Measurements from ENCODE around the gene MORN1.

MORN1 gene

DNA sequence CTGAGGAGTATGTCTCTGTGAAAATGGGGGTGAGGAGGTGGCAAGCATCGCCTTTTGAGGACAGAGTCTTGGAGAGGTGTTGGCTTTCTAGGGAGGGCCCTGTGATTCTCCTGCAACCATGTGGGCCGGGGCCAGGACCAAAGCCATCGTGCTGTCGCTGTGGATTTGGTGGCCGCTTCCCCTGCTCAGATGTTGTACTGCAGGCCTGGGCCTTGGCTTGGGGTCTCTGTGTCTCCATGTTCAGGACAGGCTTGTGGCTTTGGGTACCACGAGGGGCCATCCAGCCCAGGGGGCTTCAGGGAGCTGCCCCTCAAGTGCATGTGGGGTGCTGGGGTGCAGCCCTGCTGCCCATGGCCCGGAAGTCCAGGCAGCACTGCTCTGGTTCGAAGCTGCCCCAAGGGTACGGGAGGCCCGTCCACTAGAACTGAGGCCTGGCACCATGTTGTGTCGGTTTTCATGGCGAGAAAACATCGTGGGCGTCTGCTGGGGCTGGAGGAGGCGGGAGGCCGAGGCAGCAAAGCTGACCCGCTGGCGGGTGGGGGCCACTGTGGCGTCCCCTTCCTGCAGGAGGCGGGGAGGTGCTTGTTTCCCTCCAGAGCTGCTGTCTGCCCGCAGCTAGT lies 107.9 kb downstream of the MORN1 start:
- no peaks in the 10 kb centered on the region for H3K9me2 ChIP-seq (replicated peaks; ENCODE audit: control insufficient read depth, low read length)
- no peaks in the 10 kb centered on the region for H3K9me3 ChIP-seq (ENCODE audit: control insufficient read depth, insufficient read depth, low read length)
- TF ChIP-seq, protein P1, sequence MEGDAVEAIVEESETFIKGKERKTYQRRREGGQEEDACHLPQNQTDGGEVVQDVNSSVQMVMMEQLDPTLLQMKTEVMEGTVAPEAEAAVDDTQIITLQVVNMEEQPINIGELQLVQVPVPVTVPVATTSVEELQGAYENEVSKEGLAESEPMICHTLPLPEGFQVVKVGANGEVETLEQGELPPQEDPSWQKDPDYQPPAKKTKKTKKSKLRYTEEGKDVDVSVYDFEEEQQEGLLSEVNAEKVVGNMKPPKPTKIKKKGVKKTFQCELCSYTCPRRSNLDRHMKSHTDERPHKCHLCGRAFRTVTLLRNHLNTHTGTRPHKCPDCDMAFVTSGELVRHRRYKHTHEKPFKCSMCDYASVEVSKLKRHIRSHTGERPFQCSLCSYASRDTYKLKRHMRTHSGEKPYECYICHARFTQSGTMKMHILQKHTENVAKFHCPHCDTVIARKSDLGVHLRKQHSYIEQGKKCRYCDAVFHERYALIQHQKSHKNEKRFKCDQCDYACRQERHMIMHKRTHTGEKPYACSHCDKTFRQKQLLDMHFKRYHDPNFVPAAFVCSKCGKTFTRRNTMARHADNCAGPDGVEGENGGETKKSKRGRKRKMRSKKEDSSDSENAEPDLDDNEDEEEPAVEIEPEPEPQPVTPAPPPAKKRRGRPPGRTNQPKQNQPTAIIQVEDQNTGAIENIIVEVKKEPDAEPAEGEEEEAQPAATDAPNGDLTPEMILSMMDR (IDR thresholded peaks at IDR 0.05; ENCODE audit: low read depth, low read length, poor library complexity, severe bottlenecking), result no peak
- no peak for TF ChIP-seq EZH2phosphoT487 (IDR thresholded peaks at IDR 0.05; ENCODE audit: borderline replicate concordance, low read length)
- H4K20me1 ChIP-seq (ENCODE audit: control insufficient read depth, insufficient read depth, low read depth, low read length), result 0 out of 2 replicates have a peak, but pooled peaks cover 3% of the 10 kb centered on the region
- H3K36me3 ChIP-seq (ENCODE audit: control insufficient read depth, low read length), result no peaks in the 10 kb centered on the region
- no peaks in the 10 kb centered on the region for H3K4me1 ChIP-seq (ENCODE audit: control insufficient read depth, low read length)
- H3K4me2 ChIP-seq (ENCODE audit: low read length), result no peak overlapping the region
- peaks cover 2% of the 10 kb centered on the region; the same call in 1 of the 2 replicates for H3K27me3 ChIP-seq (ENCODE audit: control insufficient read depth, low read length)
- no peak overlapping the region for H3K27ac ChIP-seq (ENCODE audit: low read depth, low read length)
- no peaks in the 10 kb centered on the region for H3K79me2 ChIP-seq (ENCODE audit: control insufficient read depth, low read length)
- H3K4me3 ChIP-seq (ENCODE audit: low read length), result no peak overlapping the region
- H3F3A ChIP-seq (ENCODE audit: control insufficient read depth, insufficient read depth), result no peaks in the 10 kb centered on the region

DNA sequence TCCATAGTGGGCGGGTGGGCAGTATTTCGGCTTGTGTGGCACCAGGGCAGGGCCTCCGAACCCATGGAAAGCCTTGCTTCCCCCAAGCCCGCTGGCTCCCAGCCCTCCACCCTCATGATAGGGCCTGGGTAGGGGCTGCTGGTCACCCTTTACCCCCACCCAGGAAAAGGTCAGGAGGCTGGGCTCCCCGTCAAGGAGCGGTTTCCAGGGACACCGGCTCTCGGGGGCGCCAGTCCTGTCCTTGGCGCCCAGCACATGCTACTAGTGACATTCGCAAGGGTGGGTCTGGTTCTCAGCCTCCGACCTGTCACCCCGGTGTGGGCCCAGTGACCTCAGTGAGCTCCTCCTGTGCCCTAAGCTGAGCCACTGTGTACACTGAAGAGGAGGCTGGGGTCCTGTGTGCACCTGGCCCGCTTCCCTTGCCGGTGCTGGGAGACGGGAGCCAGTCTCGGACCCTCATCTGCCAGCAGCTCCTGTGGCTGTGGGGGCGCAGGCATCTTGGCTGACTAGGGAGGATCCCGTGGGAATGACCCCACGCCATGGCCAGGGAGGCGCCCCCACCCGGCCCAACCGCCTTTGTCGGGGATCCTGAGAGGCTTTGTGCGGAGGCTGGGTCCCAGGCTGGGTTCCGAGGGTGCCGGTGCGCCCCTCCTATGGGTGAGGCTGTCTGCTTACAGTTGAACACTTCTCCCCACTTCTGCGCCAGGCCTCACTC lies 108.6 kb downstream of the MORN1 start:
- Histone ChIP-seq H3K27ac (ENCODE audit: low read depth, low read length) (no peak overlapping the region), H3F3A (ENCODE audit: control insufficient read depth, insufficient read depth) (no peaks in the 10 kb centered on the region), H3K4me3 (ENCODE audit: low read length) (no peak overlapping the region), H3K9me3 (ENCODE audit: control insufficient read depth, insufficient read depth, low read length) (no peaks in the 10 kb centered on the region), H4K20me1 (ENCODE audit: control insufficient read depth, insufficient read depth, low read depth, low read length) (no peaks in the 10 kb centered on the region), H3K4me2 (ENCODE audit: low read length) (no peak overlapping the region), H3K79me2 (ENCODE audit: control insufficient read depth, low read length) (no peaks in the 10 kb centered on the region), H3K4me1 (ENCODE audit: control insufficient read depth, low read length) (no peaks in the 10 kb centered on the region), H3K9me2 (replicated peaks; ENCODE audit: control insufficient read depth, low read length) (no peaks in the 10 kb centered on the region), H3K36me3 (ENCODE audit: control insufficient read depth, low read length) (no peaks in the 10 kb centered on the region), H3K27me3 (ENCODE audit: control insufficient read depth, low read length) (no peaks in the 10 kb centered on the region)
- TF ChIP-seq, protein P1 (IDR thresholded peaks at IDR 0.05; ENCODE audit: low read depth, low read length, poor library complexity, severe bottlenecking), result no peak

DNA sequence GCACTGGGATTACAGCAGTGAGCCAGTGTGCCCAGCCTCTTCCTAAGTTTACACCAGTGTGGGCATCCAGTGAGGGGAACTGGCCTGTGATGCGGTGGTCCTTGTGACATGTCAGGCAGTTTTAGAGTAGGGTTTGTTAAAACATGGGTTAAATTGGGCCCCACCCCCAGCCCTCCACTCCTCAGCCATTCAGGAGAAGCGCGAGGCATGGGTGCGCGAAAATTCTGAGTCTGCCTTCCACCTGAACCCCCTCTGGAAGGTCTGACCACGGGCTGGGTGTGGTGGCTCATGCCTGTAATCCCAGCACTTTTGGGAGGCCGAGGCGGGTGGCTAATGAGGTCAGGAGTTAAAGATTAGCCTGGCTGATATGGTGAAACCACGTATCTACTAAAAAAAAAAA lies 111.5 kb downstream of the MORN1 start:
- Histone ChIP-seq H3K9me3 (ENCODE audit: control insufficient read depth, insufficient read depth, low read length) (no peaks in the 10 kb centered on the region), H3K36me3 (ENCODE audit: control insufficient read depth, low read length) (no peaks in the 10 kb centered on the region), H3K4me2 (ENCODE audit: low read length) (no peak overlapping the region), H3K27me3 (ENCODE audit: control insufficient read depth, low read length) (no peaks in the 10 kb centered on the region), H3F3A (ENCODE audit: control insufficient read depth, insufficient read depth) (no peaks in the 10 kb centered on the region), H4K20me1 (ENCODE audit: control insufficient read depth, insufficient read depth, low read depth, low read length) (no peaks in the 10 kb centered on the region), H3K4me1 (ENCODE audit: control insufficient read depth, low read length) (peaks cover 2% of the 10 kb centered on the region; the same call in 1 of the 2 replicates), H3K4me3 (ENCODE audit: low read length) (no peak overlapping the region), H3K79me2 (ENCODE audit: control insufficient read depth, low read length) (no peaks in the 10 kb centered on the region), H3K9me2 (replicated peaks; ENCODE audit: control insufficient read depth, low read length) (no peaks in the 10 kb centered on the region), H3K27ac (ENCODE audit: low read depth, low read length) (no peak overlapping the region)
- no peak for TF ChIP-seq EZH2phosphoT487 (IDR thresholded peaks at IDR 0.05; ENCODE audit: borderline replicate concordance, low read length)

GRCh38 chr1:2279210-2279639 lies 112.1 kb downstream of the MORN1 start:
- Histone ChIP-seq H3K27me3 (ENCODE audit: control insufficient read depth, low read length) (no peaks in the 10 kb centered on the region), H3F3A (ENCODE audit: control insufficient read depth, insufficient read depth) (no peaks in the 10 kb centered on the region), H4K20me1 (ENCODE audit: control insufficient read depth, insufficient read depth, low read depth, low read length) (no peaks in the 10 kb centered on the region), H3K9me3 (ENCODE audit: control insufficient read depth, insufficient read depth, low read length) (no peaks in the 10 kb centered on the region), H3K36me3 (ENCODE audit: control insufficient read depth, low read length) (no peaks in the 10 kb centered on the region), H3K4me1 (ENCODE audit: control insufficient read depth, low read length) (peaks cover 2% of the 10 kb centered on the region; the same call in 1 of the 2 replicates), H3K4me2 (ENCODE audit: low read length) (no peak overlapping the region), H3K27ac (ENCODE audit: low read depth, low read length) (no peak overlapping the region), H3K79me2 (ENCODE audit: control insufficient read depth, low read length) (no peaks in the 10 kb centered on the region), H3K9me2 (replicated peaks; ENCODE audit: control insufficient read depth, low read length) (no peaks in the 10 kb centered on the region), H3K4me3 (ENCODE audit: low read length) (no peak overlapping the region)
- TF ChIP-seq EZH2phosphoT487 (IDR thresholded peaks at IDR 0.05; ENCODE audit: borderline replicate concordance, low read length), result no peak
- TF ChIP-seq, protein P1 (IDR thresholded peaks at IDR 0.05; ENCODE audit: low read depth, low read length, poor library complexity, severe bottlenecking), result no peak
